Esophagus muscularis mucosa (tissue), 4 donors: ENCODE measurements around the gene CARMIL1. TPM values are rescaled to one million over a fixed set of nuclear protein-coding genes. Genes with fewer than 3 reads are reported as not detected.
"Not testable (repeated sequence)": the region's sequence is repeated elsewhere in the genome, so short reads cannot be mapped to it uniquely, and the experiment has no call there.

Experiments
- DNase-seq: peaks from one replicate; pipeline ENCODE4 v3.0.0-alpha.2; 2017; ENCODE audit errors: extremely low spot score
- H3K27ac ChIP-seq, 4 donors: fragments of 200-600 bp; sonication (generic); replicated peaks in 1 of 4; 1 replicate in 3 of 4; 2 replicates in 1 of 4; pipeline ENCODE4 v1.5.1; 2016 to 2019; ENCODE audit warnings: mild to moderate bottlenecking in 1 of 4
- H3K27me3 ChIP-seq, 4 donors: fragments of 200-600 bp; sonication (generic); one replicate each; pipeline versions ENCODE4 v1.5.1 to v1.6.0; 2016 to 2019
- H3K36me3 ChIP-seq, 4 donors: fragments of 200-600 bp; sonication (generic); one replicate each; pipeline ENCODE4 v1.5.1; 2016 to 2019
- H3K4me1 ChIP-seq, 4 donors: fragments of 200-600 bp; sonication (generic); one replicate each; pipeline ENCODE4 v1.5.1; 2016 to 2019
- H3K4me3 ChIP-seq, 4 donors: fragments of 200-600 bp; sonication (generic); 1 replicate in 2 of 4; 2 replicates in 2 of 4; pipeline ENCODE4 v1.5.1; 2016 to 2019; ENCODE audit warnings: mild to moderate bottlenecking in 4 of 4, moderate library complexity in 1 of 4
- H3K9me3 ChIP-seq, 4 donors: fragments of 200-600 bp; sonication (generic); 1 replicate in 3 of 4; 2 replicates in 1 of 4; pipeline ENCODE4 v1.5.1; 2016 to 2019
- CTCF ChIP-seq, 3 experiments: fragments of 200-600 bp in 2 of 3; fragments of 450-650 bp in 1 of 3; sonication (generic) in 2 of 3; IDR thresholded peaks; one replicate each; pipeline ENCODE4 v1.5.1; 2017 to 2019; ENCODE audit warnings: antibody characterized with exemption in 3 of 3, mild to moderate bottlenecking in 2 of 3, moderate library complexity in 1 of 3
- EP300 ChIP-seq: sonication (generic); formaldehyde crosslinking; IDR thresholded peaks from one replicate; pipeline ENCODE4 v1.6.1; 2017; ENCODE audit warnings: antibody characterized with exemption
- POLR2A ChIP-seq: fragments of 450-650 bp; IDR thresholded peaks from one replicate; pipeline ENCODE4 v1.6.1; 2017; ENCODE audit warnings: antibody characterized with exemption, moderate library complexity, mild to moderate bottlenecking, low read depth
- POLR2AphosphoS5 ChIP-seq, 2 donors: sonication (generic); formaldehyde crosslinking; IDR thresholded peaks; one replicate each; pipeline ENCODE4 v1.6.1; 2017; ENCODE audit warnings: antibody characterized with exemption in 2 of 2
- WGBS: methylation state at CpG from one replicate; pipeline ENCODE4 v1.1.5; 2018; 5-methylcytosine and 5-hydroxymethylcytosine counted together
- intact Hi-C: fragments of 100-400 bp; cut with DNase I; formaldehyde crosslinking; loops from one replicate; pipeline ENCODE4 v1.15.1; 2023
- total RNA-seq, 4 donors: library from RNA; depleted of rRNA; stranded (reverse); fragments of >200 nt; gene quantifications; one replicate each; pipeline versions ENCODE4 v1.1.0 to v1.2.1, GENCODE V29; 2016

CARMIL1 gene
- total RNA-seq, 4 donors from 2014 or later, result 10.0 to 12.1 (median 11.1) TPM

DNA sequence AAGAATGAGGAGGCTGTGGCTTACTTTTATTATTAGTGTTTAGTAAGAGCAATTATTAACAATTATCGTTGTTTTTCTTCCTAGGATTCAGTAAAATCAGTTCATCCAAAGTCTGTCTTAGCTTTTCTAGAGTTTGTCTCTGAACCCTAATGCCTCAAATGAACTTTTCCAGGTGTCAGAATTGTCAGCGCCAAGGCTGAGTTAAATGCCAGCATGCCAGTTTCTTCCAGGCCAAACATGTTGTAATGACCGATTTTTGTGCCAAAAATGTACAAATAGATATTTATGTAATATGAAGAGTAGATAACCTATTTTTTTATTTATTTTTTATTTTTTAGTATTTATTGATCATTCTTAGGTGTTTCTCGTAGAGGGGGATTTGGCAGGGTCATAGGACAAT lies 306.1 kb downstream of the CARMIL1 start:
- intact Hi-C loops, result no loop called here

GRCh38 chr6:25586119-25586518 lies 306.9 kb downstream of the CARMIL1 start:
- H3K36me3 ChIP-seq, DNase-seq, H3K27me3 ChIP-seq, H3K27ac ChIP-seq, intact Hi-C loops, H3K4me1 ChIP-seq, H3K4me3 ChIP-seq, H3K9me3 ChIP-seq: not testable (repeated sequence)
- WGBS, result 97% methylated on average over 25 of the region's 30 CpGs

More for the DNA sequence above, 306.1 kb downstream of the CARMIL1 start:
- TF ChIP-seq POLR2A, result no peak
- no peak for TF ChIP-seq EP300
- TF ChIP-seq POLR2AphosphoS5 (IDR thresholded peaks at IDR 0.05), result no peak
- TF ChIP-seq CTCF (IDR thresholded peaks at IDR 0.05), result no peak
- H3K36me3 ChIP-seq, result no peaks in the 10 kb centered on the region
- no peak overlapping the region for H3K4me3 ChIP-seq
- no peak overlapping the region for H3K27ac ChIP-seq
- no peaks in the 10 kb centered on the region for H3K27me3 ChIP-seq
- no peak for DNase-seq
- H3K9me3 ChIP-seq, result no peaks in the 10 kb centered on the region
- H3K4me1 ChIP-seq, result no peaks in the 10 kb centered on the region
- WGBS, result 97% methylated on average over 4 of the region's 4 CpGs

GRCh38 chr6:25586927-25587326 lies 307.8 kb downstream of the CARMIL1 start:
- peak; percentile 14 for DNase-seq
- H3K9me3 ChIP-seq, result no peaks in the 10 kb centered on the region
- H3K27ac ChIP-seq, result no peak overlapping the region
- intact Hi-C loops, result no loop called here
- H3K4me1 ChIP-seq, result no peaks in the 10 kb centered on the region
- H3K27me3 ChIP-seq, result no peaks in the 10 kb centered on the region
- H3K36me3 ChIP-seq, result no peaks in the 10 kb centered on the region
- TF ChIP-seq POLR2AphosphoS5 (IDR thresholded peaks at IDR 0.05), result no peak
- no peak for TF ChIP-seq POLR2A
- no peak for TF ChIP-seq EP300
- TF ChIP-seq CTCF (IDR thresholded peaks at IDR 0.05), result no peak
- WGBS, result 91% methylated on average over 3 of the region's 3 CpGs
- no peak overlapping the region for H3K4me3 ChIP-seq

DNA sequence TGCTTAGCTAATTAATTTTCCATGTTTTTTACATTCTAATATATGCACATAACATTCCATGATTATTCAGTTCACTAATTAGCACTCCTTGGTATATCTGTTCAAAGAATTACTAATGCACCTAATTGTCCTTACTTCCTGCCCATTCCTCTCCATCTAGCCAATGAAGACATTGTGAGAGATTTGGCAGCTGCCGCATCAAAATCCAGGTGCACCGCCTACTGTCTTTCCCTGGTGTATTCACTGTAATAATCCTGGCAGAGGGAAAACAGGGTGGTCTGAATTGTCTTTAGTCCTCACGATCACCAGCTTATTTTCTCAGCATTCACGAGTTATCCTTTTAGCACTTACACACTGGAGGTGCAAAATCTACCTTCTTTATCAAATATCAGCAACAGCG lies 311.8 kb downstream of the CARMIL1 start:
- Histone ChIP-seq H3K36me3 (no peaks in the 10 kb centered on the region), H3K27ac (no peak overlapping the region), H3K27me3 (no peaks in the 10 kb centered on the region), H3K9me3 (no peaks in the 10 kb centered on the region), H3K4me3 (no peak overlapping the region), H3K4me1 (no peaks in the 10 kb centered on the region)
- no peak for TF ChIP-seq POLR2AphosphoS5 (IDR thresholded peaks at IDR 0.05)
- TF ChIP-seq EP300, result no peak
- no peak for TF ChIP-seq POLR2A
- no peak for TF ChIP-seq CTCF (IDR thresholded peaks at IDR 0.05)
- DNase-seq, result peak; percentile 21
- 79% methylated on average over 5 of the region's 5 CpGs for WGBS
- intact Hi-C loops, result no loop called here

GRCh38 chr6:25596928-25597818 lies 318.0 kb downstream of the CARMIL1 start:
- DNase-seq, result no peak
- 75% methylated on average over 2 of the region's 2 CpGs for WGBS
- no peaks in the 10 kb centered on the region for H3K4me1 ChIP-seq
- peaks cover 0 to 4% (median 0%) of the 10 kb centered on the region in 4 donors for H3K36me3 ChIP-seq
- H3K9me3 ChIP-seq, result no peaks in the 10 kb centered on the region
- H3K27ac ChIP-seq, result no peak overlapping the region
- TF ChIP-seq POLR2A (no peak), EP300 (no peak), CTCF (IDR thresholded peaks at IDR 0.05) (no peak), POLR2AphosphoS5 (IDR thresholded peaks at IDR 0.05) (no peak)
- H3K4me3 ChIP-seq, result no peak overlapping the region
- intact Hi-C loops, result no loop called here
- no peaks in the 10 kb centered on the region for H3K27me3 ChIP-seq
